Osteoblast (primary cell): ENCODE measurements around the gene SLC12A8. TPM values are rescaled to one million over a fixed set of nuclear protein-coding genes. Genes with fewer than 3 reads are reported as not detected.

Experiments
- DNase-seq: peaks from one replicate; pipeline ENCODE4 v3.0.0; 2011; ENCODE audit warnings: low spot score, mixed read lengths; ENCODE audit not compliant: insufficient read length; ENCODE audit errors: missing footprints
- H2AFZ ChIP-seq: 2 replicates; pipeline ENCODE4 v1.6.0; 2011; ENCODE audit warnings: mild to moderate bottlenecking, low read length
- H3K27ac ChIP-seq: 2 replicates; pipeline ENCODE4 v1.5.1; 2011; ENCODE audit warnings: mild to moderate bottlenecking, low read depth, low read length, moderate library complexity
- H3K27me3 ChIP-seq: 2 replicates; pipeline ENCODE4 v1.6.0; 2012; ENCODE audit warnings: mild to moderate bottlenecking, control low read depth, inconsistent platforms, low read length, moderate library complexity; ENCODE audit not compliant: insufficient read depth
- H3K36me3 ChIP-seq: 2 replicates; pipeline ENCODE4 v1.5.1; 2011; ENCODE audit warnings: mild to moderate bottlenecking, low read length, control low read depth, moderate library complexity; ENCODE audit not compliant: insufficient read depth
- H3K4me1 ChIP-seq: 2 replicates; pipeline ENCODE4 v1.5.1; 2011; ENCODE audit warnings: mild to moderate bottlenecking, low read length, control low read depth, moderate library complexity; ENCODE audit not compliant: insufficient read depth
- H3K4me2 ChIP-seq: 2 replicates; pipeline ENCODE4 v1.6.0; 2011; ENCODE audit warnings: mild to moderate bottlenecking, low read length; ENCODE audit not compliant: insufficient read depth
- H3K4me3 ChIP-seq: fragments of 200-600 bp; sonication (generic); 3 replicates; pipeline ENCODE4 v1.5.1; 2012; ENCODE audit warnings: mild to moderate bottlenecking, low read length, inconsistent platforms; ENCODE audit not compliant: insufficient read depth
- H3K79me2 ChIP-seq: 2 replicates; pipeline ENCODE4 v1.6.0; 2012; ENCODE audit warnings: mild to moderate bottlenecking, low read length, control low read depth, inconsistent platforms; ENCODE audit not compliant: insufficient read depth
- H3K9me3 ChIP-seq: 2 replicates; pipeline ENCODE4 v1.5.1; 2011; ENCODE audit warnings: low read depth, low read length, control low read depth
- H4K20me1 ChIP-seq: 2 replicates; pipeline ENCODE4 v1.6.0; 2012; ENCODE audit warnings: mild to moderate bottlenecking, low read length, control low read depth; ENCODE audit not compliant: insufficient read depth
- CTCF ChIP-seq: IDR thresholded peaks from 2 replicates; pipeline ENCODE4 v1.5.1; 2011; ENCODE audit warnings: mild to moderate bottlenecking, low read depth, low read length, moderate library complexity; ENCODE audit errors: extremely low read depth
- total RNA-seq: library from RNA; depleted of rRNA; stranded (reverse); fragments of >200 nt; gene quantifications from 2 replicates; pipeline ENCODE4 v1.2.3, GENCODE V29; 2012

SLC12A8 gene
- total RNA-seq, 1 donor, result 36.2 TPM

GRCh38 chr3:125067225-125067624 is 145.3 kb downstream of the SLC12A8 start:
- Histone ChIP-seq H3K79me2 (no peaks in the 10 kb centered on the region), H3K4me3 (no peak overlapping the region), H2AFZ (no peak overlapping the region), H4K20me1 (no peaks in the 10 kb centered on the region), H3K4me1 (peaks cover 20% of the 10 kb centered on the region), H3K36me3 (no peaks in the 10 kb centered on the region), H3K27ac (no peak overlapping the region), H3K9me3 (no peaks in the 10 kb centered on the region), H3K4me2 (no peak overlapping the region), H3K27me3 (no peaks in the 10 kb centered on the region)
- TF ChIP-seq CTCF, result no peak
- no peak for DNase-seq

- no peaks in the 10 kb centered on the region for H3K27me3 ChIP-seq
- peak overlapping the region; percentile 90 for H3K27ac ChIP-seq
- DNase-seq, result peak; percentile 91
- H3K4me2 ChIP-seq, result peak overlapping the region; percentile 63
- H3K79me2 ChIP-seq, result no peaks in the 10 kb centered on the region
- no peaks in the 10 kb centered on the region for H3K36me3 ChIP-seq
- H3K4me3 ChIP-seq, result peak overlapping the region; percentile 17
- H4K20me1 ChIP-seq, result no peaks in the 10 kb centered on the region
- H2AFZ ChIP-seq, result no peak overlapping the region
- no peak for TF ChIP-seq CTCF
- H3K9me3 ChIP-seq, result no peaks in the 10 kb centered on the region
- peaks cover 37% of the 10 kb centered on the region for H3K4me1 ChIP-seq
These were observed 149.5 kb downstream of the SLC12A8 start for GRCh38 chr3:125062904-125063618.

- no peak for TF ChIP-seq CTCF
- no peak for DNase-seq
- no peaks in the 10 kb centered on the region for H3K36me3 ChIP-seq
- peak overlapping the region; percentile 76 for H3K27ac ChIP-seq
- H3K4me2 ChIP-seq, result peak overlapping the region; percentile 61
- H3K4me1 ChIP-seq, result peaks cover 42% of the 10 kb centered on the region
- H2AFZ ChIP-seq, result no peak overlapping the region
- H4K20me1 ChIP-seq, result no peaks in the 10 kb centered on the region
- no peaks in the 10 kb centered on the region for H3K9me3 ChIP-seq
- H3K79me2 ChIP-seq, result no peaks in the 10 kb centered on the region
- peak overlapping the region; percentile 28 for H3K4me3 ChIP-seq
- H3K27me3 ChIP-seq, result no peaks in the 10 kb centered on the region
These were observed 150.9 kb downstream of the SLC12A8 start for GRCh38 chr3:125061646-125062045.

GRCh38 chr3:125061170-125061569 is 151.4 kb downstream of the SLC12A8 start:
- Histone ChIP-seq H3K4me1 (peaks cover 45% of the 10 kb centered on the region), H3K9me3 (no peaks in the 10 kb centered on the region), H3K27ac (peak overlapping the region; percentile 76), H4K20me1 (no peaks in the 10 kb centered on the region), H2AFZ (no peak overlapping the region), H3K36me3 (no peaks in the 10 kb centered on the region), H3K79me2 (no peaks in the 10 kb centered on the region), H3K27me3 (no peaks in the 10 kb centered on the region), H3K4me2 (peak overlapping the region; percentile 61), H3K4me3 (peak overlapping the region; percentile 28)
- TF ChIP-seq CTCF, result no peak
- DNase-seq, result no peak
